Dermis blood vessel endothelial cell (primary cell): Measurements from ENCODE around the gene FOLH1. TPM values are rescaled to one million over a fixed set of nuclear protein-coding genes. Genes with fewer than 3 reads are reported as not detected.
"Not testable (repeated sequence)": the region's sequence is repeated elsewhere in the genome, so short reads cannot be mapped to it uniquely, and the experiment has no call there.

Source experiments
- DNase-seq: peaks from one replicate; pipeline ENCODE4 v3.0.0; 2010
- total RNA-seq: library from RNA; depleted of rRNA; stranded (reverse); fragments of >200 nt; gene quantifications from 2 replicates; pipeline ENCODE4 v1.2.3, GENCODE V29; 2014

The FOLH1 gene
- total RNA-seq, 1 donor from 2014 or later, result not detected

DNA sequence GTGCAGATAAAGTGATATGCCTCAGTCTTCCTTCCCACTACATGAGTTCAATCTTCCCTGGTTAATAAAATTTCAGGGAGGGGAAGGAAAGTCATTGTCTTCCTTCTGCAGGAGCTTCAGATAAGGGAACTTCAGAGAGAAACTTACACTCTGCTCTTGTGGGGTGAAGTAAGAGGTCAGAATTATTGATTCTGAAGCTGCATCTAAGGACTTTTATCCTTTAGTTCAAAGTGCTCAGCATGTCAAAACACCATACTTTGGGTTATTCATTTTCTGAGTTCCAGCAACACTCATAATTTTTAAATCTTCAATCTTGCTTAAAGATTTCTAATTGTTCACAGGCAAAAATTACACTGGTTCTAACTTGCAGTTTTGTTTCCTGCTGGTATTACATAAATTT, 33.0 kb downstream of the FOLH1 start:
- not testable (repeated sequence) for DNase-seq

DNA sequence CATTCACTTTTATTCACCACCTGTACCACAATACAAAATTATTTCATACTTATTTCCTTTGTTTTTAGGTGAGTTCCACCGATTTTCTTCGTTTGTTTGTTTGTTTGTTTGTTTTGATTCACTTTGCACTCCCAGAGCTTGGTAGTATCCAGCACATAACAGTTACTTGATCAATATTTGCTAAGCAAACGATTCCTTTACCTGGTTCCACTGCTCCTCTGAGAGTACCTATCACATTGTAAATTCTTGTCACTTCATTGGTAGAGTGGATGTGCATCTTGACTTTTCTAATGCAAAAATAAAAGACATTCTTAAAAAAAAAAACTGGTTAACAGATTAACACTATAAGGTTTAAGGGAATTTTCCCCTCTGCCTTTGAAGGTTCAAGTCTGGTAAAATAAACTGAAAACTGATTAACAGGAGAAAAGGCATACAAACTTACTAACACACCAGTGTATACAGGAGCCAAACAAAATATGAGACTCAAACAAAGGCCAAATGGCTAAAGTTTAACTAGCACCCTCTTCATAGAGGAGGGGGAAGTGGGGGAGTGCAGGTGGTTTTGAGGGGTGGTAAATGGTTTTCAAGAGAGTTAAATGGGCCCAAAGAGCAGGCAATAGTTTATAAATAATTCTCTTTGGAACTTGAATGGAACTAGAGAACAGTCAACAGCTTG, 33.6 kb downstream of the FOLH1 start:
- DNase-seq, result not testable (repeated sequence)

DNA sequence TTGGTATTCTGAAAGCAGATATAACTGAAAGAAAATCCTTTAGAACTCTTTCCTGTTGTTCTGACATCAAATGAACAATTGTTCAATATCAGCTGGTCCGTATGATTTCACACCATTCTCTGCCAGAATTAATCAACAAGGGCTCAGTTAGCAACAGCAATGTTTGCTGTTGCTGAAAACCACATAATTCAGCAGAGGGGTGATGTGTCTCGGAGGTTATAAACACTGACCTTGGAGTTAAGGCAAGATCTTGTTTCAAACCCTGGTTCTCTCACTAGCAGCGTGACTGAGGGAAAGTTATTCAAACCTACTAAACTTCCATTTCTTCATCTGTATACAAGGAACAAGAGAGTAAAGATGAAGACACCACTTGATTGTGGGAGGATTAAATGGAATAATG, 36.8 kb downstream of the FOLH1 start:
- DNase-seq, result not testable (repeated sequence)

DNA sequence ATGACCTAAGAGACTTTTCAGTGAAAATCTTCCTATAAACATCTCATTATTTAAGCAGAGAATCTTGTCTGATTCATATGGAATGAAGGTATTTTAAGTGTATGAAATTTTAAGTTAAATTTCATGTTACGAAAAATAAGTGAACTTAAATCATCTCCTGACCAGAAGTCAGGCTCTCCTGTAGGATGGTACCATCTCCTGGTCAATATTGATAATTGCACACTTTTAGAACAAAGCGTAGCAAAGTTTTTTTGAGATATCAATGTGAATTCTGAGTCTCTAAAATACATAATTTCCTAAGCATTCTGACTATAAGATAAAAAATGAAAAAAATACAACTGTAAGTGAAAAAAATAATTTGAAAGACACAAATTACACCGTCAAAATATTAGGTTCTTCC, 38.8 kb downstream of the FOLH1 start:
- DNase-seq, result not testable (repeated sequence)

DNA sequence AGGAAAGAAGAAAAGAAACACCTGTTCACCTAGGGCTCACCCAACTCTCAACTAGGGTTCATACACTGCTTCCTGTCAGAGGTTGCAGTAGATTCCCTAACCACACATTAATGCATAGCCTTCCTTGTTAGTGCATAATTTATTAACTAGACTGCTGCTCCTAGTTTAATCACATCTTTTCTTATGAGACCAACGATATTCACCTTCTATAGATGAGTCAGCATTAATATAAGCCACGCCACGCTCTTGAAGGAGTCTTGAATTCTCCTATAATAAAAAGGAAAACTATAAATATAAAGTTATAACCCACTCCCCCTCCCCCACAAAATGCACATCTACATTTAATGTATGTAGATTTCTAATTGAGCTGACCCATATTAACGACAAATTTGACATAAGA, 39.4 kb downstream of the FOLH1 start:
- DNase-seq, result not testable (repeated sequence)

DNA sequence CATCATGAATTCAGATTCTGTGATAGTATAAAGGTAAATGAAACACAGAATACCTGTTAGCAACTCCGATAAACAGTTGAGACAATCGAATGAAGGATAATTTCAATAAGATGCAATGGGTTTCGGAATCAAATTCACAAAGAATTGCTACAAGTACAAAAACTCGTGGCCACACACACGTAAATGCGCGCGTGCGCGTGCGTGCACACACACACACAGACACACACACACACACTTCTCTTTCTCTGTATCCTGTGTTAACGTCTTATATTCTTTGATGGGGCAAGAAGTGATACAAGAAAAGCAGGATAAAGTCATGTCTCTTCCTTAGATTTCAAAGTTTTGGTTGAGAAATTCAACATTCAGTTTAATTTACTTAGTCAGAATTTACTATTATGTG, 57.2 kb downstream of the FOLH1 start:
- DNase-seq, result no peak

- not testable (repeated sequence) for DNase-seq
Observed at GRCh38 chr11:49102356-49102755, 106.0 kb downstream of the FOLH1 start.

Other genes starting within 250 kb of the FOLH1 start
- gene TRIM51G, start 224.7 kb downstream of the FOLH1 start, total RNA-seq, result not detected in 2 replicates
- gene TRIM49B, start 179.8 kb downstream of the FOLH1 start, total RNA-seq, result not detected in 2 replicates
- gene TRIM64C, start 149.5 kb downstream of the FOLH1 start, total RNA-seq, result not detected in 2 replicates